GM12892 (cell line): ENCODE results near the gene IFITM2.
A peak's percentile ranks its signal among the peaks of the same experiment; 100 is the strongest.

Experiments
- DNase-seq: peaks from one replicate; pipeline ENCODE4 v3.0.0; 2011; ENCODE audit not compliant: insufficient read length
- FAIRE-seq: peaks from 2 replicates; lab custom pipeline; 2011; peaks lifted over from hg19 to GRCh38; lab: Jason Lieb, UNC
- POLR2A ChIP-seq: IDR thresholded peaks from 2 replicates; pipeline ENCODE4 v1.6.1; 2011; ENCODE audit warnings: low read depth, low read length, control low read depth
- POLR2AphosphoS5 ChIP-seq: IDR thresholded peaks from 2 replicates; pipeline ENCODE4 v1.6.1; 2011; ENCODE audit warnings: low read depth, low read length, control low read depth
- TAF1 ChIP-seq: IDR thresholded peaks from 2 replicates; pipeline ENCODE4 v1.6.1; 2011; ENCODE audit warnings: low read depth, mild to moderate bottlenecking, control low read depth, low read length, borderline replicate concordance

IFITM2 gene

GRCh38 chr11:276219-276618 lies 31.4 kb upstream of the IFITM2 start:
- TF ChIP-seq TAF1 (no peak), POLR2AphosphoS5 (no peak), POLR2A (no peak)
- FAIRE-seq (no peak), DNase-seq (no peak)

- FAIRE-seq (no peak), DNase-seq (peak; percentile 13)
- TF ChIP-seq POLR2A (no peak), TAF1 (no peak), POLR2AphosphoS5 (no peak)
Observed at GRCh38 chr11:278001-278951, 29.3 kb upstream of the IFITM2 start, which contains the start of gene NLRP6. NLRP6 (plus strand) TSS chr11:278407; CDS start chr11:278570, 163 bp downstream.

GRCh38 chr11:279040-279965 lies 28.3 kb upstream of the IFITM2 start:
- DNase-seq (peak; percentile 31), FAIRE-seq (no peak)
- TF ChIP-seq POLR2AphosphoS5 (no peak), POLR2A (no peak)

GRCh38 chr11:279966-280705 lies 27.5 kb upstream of the IFITM2 start:
- TF ChIP-seq POLR2AphosphoS5 (no peak), TAF1 (no peak), POLR2A (no peak)
- FAIRE-seq = no peak
- DNase-seq = peak; percentile 49

GRCh38 chr11:280706-281485 lies 26.7 kb upstream of the IFITM2 start:
- no peak for FAIRE-seq
- peak; percentile 28 for DNase-seq
- no peak for TF ChIP-seq POLR2A
- TF ChIP-seq TAF1 = no peak
- TF ChIP-seq POLR2AphosphoS5 = no peak

- DNase-seq = peak; percentile 17
- TF ChIP-seq POLR2AphosphoS5 = no peak
- no peak for TF ChIP-seq TAF1
- no peak for TF ChIP-seq POLR2A
- no peak for FAIRE-seq
Observed at GRCh38 chr11:281486-282161, 26.0 kb upstream of the IFITM2 start.

GRCh38 chr11:282171-282570 lies 25.4 kb upstream of the IFITM2 start:
- FAIRE-seq = no peak
- no peak for TF ChIP-seq POLR2A
- no peak for TF ChIP-seq TAF1
- TF ChIP-seq POLR2AphosphoS5 = no peak

GRCh38 chr11:282630-283360 lies 24.8 kb upstream of the IFITM2 start:
- FAIRE-seq (no peak), DNase-seq (peak; percentile 18)
- TF ChIP-seq POLR2A (no peak), TAF1 (no peak), POLR2AphosphoS5 (no peak)

More at GRCh38 chr11:282171-282570, 25.4 kb upstream of the IFITM2 start:
- peak; percentile 11 for DNase-seq

- no peak for FAIRE-seq
Observed at GRCh38 chr11:283405-284104, 24.1 kb upstream of the IFITM2 start.

More at GRCh38 chr11:283405-284104, 24.1 kb upstream of the IFITM2 start:
- TF ChIP-seq POLR2A = no peak
- no peak for DNase-seq
